Neutrophil (primary cell): Measurements from ENCODE around the gene LRRC8D.

Source experiments
- H3K27ac ChIP-seq: fragments of 200-600 bp; sonication (generic); 2 replicates; pipeline ENCODE4 v1.5.1; 2016; ENCODE audit warnings: mild to moderate bottlenecking, moderate library complexity
- H3K27me3 ChIP-seq: fragments of 200-600 bp; sonication (generic); 2 replicates; pipeline ENCODE4 v1.6.0; 2016; ENCODE audit warnings: mild to moderate bottlenecking
- H3K36me3 ChIP-seq: fragments of 200-600 bp; sonication (generic); 2 replicates; pipeline ENCODE4 v1.5.1; 2017
- H3K4me1 ChIP-seq, 2 experiments: fragments of 200-600 bp in 1 of 2; sonication (generic) in 1 of 2; 1 replicate in 1 of 2; 2 replicates in 1 of 2; pipeline versions ENCODE4 v1.5.1 to v1.6.1; 2013 to 2016; ENCODE audit warnings: low read depth in 1 of 2, low read length in 1 of 2, mild to moderate bottlenecking in 1 of 2, moderate library complexity in 1 of 2; ENCODE audit not compliant: control insufficient read depth in 1 of 2, insufficient read depth in 1 of 2
- H3K4me3 ChIP-seq, 2 experiments: fragments of 200-600 bp in 1 of 2; sonication (generic) in 1 of 2; 1 replicate in 1 of 2; 2 replicates in 1 of 2; pipeline ENCODE4 v1.5.1; 2013 to 2016; ENCODE audit warnings: low read depth in 1 of 2, low read length in 1 of 2, mild to moderate bottlenecking in 1 of 2, moderate library complexity in 1 of 2
- H3K9me3 ChIP-seq: fragments of 200-600 bp; sonication (generic); 2 replicates; pipeline ENCODE4 v1.5.1; 2016
- TF ChIP-seq, protein P1 (sequence below): fragments of 200-600 bp; sonication (generic); IDR thresholded peaks from 2 replicates; pipeline ENCODE4 v1.5.1; 2016; ENCODE audit warnings: antibody characterized with exemption

The LRRC8D gene

DNA sequence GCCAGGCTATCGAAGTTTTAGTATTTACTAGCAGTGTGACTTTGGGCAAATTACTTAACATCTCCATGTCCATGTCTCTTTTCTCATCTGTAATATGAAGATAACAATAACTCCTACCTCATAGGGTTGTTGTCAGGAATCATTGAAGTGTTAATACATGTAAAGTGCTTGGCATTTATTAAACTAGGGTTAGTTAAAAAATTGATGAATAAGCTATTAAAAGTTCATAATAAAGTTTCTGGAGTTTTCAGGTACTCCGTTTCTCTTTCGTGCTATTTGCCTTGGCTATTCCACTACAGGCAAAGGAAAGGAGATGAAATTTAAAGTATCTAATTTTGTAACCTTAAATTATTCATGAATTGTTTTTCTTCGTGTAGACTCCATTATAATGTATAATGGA is 16.7 kb downstream of the LRRC8D start:
- no peaks in the 10 kb centered on the region for H3K27me3 ChIP-seq
- peaks cover 1 to 2% of the 10 kb centered on the region in 2 experiments for H3K4me1 ChIP-seq
- no peak overlapping the region for H3K4me3 ChIP-seq
- no peaks in the 10 kb centered on the region for H3K9me3 ChIP-seq
- H3K36me3 ChIP-seq: no peaks in the 10 kb centered on the region
- no peak overlapping the region for H3K27ac ChIP-seq
- TF ChIP-seq, protein P1, sequence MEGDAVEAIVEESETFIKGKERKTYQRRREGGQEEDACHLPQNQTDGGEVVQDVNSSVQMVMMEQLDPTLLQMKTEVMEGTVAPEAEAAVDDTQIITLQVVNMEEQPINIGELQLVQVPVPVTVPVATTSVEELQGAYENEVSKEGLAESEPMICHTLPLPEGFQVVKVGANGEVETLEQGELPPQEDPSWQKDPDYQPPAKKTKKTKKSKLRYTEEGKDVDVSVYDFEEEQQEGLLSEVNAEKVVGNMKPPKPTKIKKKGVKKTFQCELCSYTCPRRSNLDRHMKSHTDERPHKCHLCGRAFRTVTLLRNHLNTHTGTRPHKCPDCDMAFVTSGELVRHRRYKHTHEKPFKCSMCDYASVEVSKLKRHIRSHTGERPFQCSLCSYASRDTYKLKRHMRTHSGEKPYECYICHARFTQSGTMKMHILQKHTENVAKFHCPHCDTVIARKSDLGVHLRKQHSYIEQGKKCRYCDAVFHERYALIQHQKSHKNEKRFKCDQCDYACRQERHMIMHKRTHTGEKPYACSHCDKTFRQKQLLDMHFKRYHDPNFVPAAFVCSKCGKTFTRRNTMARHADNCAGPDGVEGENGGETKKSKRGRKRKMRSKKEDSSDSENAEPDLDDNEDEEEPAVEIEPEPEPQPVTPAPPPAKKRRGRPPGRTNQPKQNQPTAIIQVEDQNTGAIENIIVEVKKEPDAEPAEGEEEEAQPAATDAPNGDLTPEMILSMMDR: no peak

DNA sequence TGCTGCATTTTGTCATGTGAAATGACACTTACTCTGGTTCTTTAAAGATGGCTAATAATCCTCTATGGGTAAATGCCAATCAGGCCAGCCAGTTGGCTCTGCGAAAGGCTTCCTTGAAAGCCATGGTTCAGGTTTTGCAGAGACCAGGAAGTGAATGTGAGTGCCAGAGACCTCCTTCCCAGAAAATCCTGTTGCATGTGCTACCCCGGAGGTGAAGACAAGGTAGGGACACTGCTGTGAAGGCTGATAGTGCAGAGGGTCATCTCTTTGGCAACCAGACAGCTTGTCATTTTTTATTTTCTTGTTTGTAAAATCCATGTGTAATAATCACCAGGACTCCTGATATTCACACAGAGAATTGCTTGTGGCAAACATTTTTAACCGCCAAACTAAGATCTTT is 18.7 kb downstream of the LRRC8D start:
- H3K9me3 ChIP-seq: no peaks in the 10 kb centered on the region
- no peak overlapping the region for H3K4me3 ChIP-seq
- no peak overlapping the region for H3K27ac ChIP-seq
- H3K4me1 ChIP-seq: peaks cover 17 to 19% of the 10 kb centered on the region in 2 experiments
- H3K36me3 ChIP-seq: no peaks in the 10 kb centered on the region
- TF ChIP-seq, protein P1: no peak
- no peaks in the 10 kb centered on the region for H3K27me3 ChIP-seq

DNA sequence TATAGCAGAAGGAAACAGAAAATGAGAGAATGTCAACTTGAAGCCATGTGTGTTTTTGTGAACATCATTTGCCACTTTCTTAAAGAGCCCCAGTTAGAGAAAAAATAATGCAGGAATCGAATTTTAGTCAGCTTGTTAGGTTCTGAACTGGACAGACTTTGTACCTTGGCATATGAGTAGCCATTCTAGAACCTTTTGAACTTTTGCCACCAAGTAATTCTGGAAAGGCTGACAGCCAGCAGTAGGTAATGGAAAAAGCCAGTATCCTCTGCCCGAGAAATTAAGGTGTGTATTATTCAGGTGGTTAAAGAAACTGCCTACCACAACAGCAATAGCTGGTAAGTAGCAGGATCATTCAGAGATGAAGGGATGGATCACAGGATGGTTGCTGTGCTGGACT is 20.7 kb downstream of the LRRC8D start:
- TF ChIP-seq, protein P1: no peak
- no peaks in the 10 kb centered on the region for H3K27me3 ChIP-seq
- H3K36me3 ChIP-seq: no peaks in the 10 kb centered on the region
- H3K27ac ChIP-seq: no peak overlapping the region
- H3K9me3 ChIP-seq: no peaks in the 10 kb centered on the region
- H3K4me1 ChIP-seq: peaks cover 17 to 20% of the 10 kb centered on the region in 2 experiments
- H3K4me3 ChIP-seq: no peak overlapping the region

DNA sequence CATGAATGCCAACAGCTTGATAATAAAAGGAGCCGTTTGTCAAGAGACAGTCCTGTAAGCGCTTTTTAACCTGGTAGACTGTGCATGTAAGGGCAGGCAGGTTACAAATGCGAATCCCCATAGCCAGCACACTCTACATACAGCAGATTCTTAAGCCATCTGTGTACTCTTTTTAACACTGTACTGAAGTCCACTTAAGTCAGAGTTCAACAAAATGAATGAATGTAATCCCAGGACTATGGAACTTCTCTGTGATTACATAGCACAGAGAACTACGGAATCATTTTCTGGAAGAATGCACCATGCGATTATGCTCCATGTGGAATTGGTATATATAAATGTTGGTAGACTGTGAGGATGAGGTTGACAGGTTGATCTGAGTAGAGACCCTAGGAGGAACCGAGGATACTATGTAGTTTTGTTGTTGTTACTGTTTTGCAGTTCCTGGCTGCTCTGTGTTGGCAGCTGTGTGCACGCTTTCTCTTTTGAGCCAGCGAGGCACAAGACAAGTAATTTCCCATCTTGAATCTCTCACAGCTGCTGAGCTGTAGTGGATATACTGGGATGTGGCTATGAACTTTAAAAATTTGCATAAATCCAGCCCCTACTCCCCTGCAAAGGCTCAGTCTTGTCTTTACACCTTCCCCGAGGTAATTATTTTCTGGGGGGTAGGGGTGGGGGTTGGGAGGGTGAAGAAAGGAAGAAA is 21.9 kb downstream of the LRRC8D start:
- Histone ChIP-seq H3K9me3 (no peaks in the 10 kb centered on the region), H3K27ac (peak overlapping the region; percentile 69)
- TF ChIP-seq, protein P1: no peak

DNA sequence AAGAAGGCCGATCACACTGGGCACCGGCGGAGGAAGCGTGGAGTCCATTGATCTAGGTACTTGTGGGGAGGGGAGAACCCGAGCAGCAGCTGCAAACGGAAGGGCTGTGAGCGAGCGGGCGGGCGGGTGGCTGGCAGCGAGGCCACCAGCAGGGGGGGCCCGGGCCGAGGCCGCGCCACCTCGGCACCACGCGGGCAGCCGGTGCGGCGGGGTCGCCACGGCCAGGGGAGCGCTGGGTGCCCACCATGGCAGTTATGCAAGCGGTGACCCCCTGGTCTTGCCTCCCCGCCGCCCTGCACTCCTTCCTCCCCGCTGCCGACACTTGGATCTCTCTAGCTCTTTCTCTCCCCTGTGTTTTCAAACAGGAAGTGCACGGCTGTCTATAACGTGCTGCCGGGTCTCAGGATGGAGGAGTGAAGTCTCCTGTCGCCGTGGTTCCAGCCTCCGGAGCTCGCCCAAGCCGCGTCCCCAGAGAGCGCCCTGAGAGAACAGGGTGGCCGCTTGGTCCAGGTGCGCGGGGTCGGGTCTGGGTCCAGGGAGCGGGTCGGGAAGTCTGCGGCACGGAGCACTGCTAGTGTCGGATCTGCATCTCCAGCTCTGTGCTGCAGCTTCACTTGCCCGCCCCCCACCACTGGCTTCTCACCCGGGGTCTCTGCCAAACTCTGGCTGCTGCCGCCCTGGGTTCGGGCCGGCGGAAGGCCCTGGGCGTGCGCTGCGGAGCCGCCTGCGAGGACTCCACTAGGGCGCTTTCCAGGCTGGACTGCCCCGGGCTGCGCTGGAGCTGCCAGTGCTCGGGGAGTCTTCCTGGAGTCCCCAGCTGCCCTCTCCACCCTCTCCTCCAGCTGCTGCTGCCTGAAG is 22.7 kb downstream of the LRRC8D start:
- H3K4me3 ChIP-seq: peak overlapping the region; percentile 75 to 79
- TF ChIP-seq, protein P1: peak; percentile 65
- peaks cover 6% of the 10 kb centered on the region for H3K36me3 ChIP-seq
- peaks cover 23 to 27% of the 10 kb centered on the region in 2 experiments for H3K4me1 ChIP-seq
- no peaks in the 10 kb centered on the region for H3K27me3 ChIP-seq
- H3K27ac ChIP-seq: peak overlapping the region; percentile 69
- no peaks in the 10 kb centered on the region for H3K9me3 ChIP-seq

More for the DNA sequence above, 21.9 kb downstream of the LRRC8D start:
- no peaks in the 10 kb centered on the region for H3K27me3 ChIP-seq
- peaks cover under 1% of the 10 kb centered on the region for H3K36me3 ChIP-seq
- H3K4me3 ChIP-seq: peak overlapping the region; percentile 75 to 79
- H3K4me1 ChIP-seq: peaks cover 23 to 27% of the 10 kb centered on the region in 2 experiments
